ENCODE measurements around the gene COX6B2. TPM values are rescaled to one million over a fixed set of nuclear protein-coding genes. Genes with fewer than 3 reads are reported as not detected.

COX6B2 gene
- total and polyA plus RNA-seq, 2 donors (not counting 3 experiments of a cell fraction or from before 2014, with no cell fraction given): not detected

DNA sequence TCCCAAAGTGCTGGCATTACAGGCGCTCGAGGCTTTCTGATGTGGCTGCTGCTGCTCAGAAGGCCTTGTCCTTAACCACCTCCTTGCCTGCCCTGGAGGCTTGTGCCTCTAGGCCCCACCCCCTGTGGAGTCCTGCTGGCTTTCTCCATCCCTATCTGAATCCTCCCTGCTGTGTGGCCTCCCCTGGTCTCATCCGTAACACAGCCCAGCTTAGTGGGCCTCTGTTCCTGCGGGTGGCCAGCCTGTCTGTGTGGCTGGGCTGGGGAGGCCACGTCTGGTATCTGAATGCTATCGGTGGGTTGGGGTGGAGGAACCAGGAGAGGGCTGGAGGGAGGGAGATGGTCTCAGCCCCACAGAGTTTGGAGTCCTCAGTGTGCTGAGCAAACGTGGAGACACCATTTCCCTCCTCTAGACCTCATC lies 36.0 kb upstream of the COX6B2 start:
- no peak for TF ChIP-seq GATA2 (IDR thresholded peaks at IDR 0.05; ENCODE audit: insufficient read depth, insufficient read length, low read depth, low read length)
- no peak for TF ChIP-seq MYC (IDR thresholded peaks at IDR 0.05; ENCODE audit: low read depth, low read length)
- no peak for TF ChIP-seq POLR2AphosphoS5 (IDR thresholded peaks at IDR 0.05; ENCODE audit: insufficient read depth, low read depth, low read length)
- TF ChIP-seq, protein P1, sequence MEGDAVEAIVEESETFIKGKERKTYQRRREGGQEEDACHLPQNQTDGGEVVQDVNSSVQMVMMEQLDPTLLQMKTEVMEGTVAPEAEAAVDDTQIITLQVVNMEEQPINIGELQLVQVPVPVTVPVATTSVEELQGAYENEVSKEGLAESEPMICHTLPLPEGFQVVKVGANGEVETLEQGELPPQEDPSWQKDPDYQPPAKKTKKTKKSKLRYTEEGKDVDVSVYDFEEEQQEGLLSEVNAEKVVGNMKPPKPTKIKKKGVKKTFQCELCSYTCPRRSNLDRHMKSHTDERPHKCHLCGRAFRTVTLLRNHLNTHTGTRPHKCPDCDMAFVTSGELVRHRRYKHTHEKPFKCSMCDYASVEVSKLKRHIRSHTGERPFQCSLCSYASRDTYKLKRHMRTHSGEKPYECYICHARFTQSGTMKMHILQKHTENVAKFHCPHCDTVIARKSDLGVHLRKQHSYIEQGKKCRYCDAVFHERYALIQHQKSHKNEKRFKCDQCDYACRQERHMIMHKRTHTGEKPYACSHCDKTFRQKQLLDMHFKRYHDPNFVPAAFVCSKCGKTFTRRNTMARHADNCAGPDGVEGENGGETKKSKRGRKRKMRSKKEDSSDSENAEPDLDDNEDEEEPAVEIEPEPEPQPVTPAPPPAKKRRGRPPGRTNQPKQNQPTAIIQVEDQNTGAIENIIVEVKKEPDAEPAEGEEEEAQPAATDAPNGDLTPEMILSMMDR (IDR thresholded peaks at IDR 0.05; ENCODE audit: extremely low read depth in 1 of 2, insufficient read depth in 1 of 2, low read depth in 1 of 2, low read length in 2 of 2): no peak
- no peak for TF ChIP-seq POLR2A (IDR thresholded peaks at IDR 0.05; ENCODE audit: low read depth, low read length)
- no peak for TF ChIP-seq EZH2 (IDR thresholded peaks at IDR 0.05; ENCODE audit: borderline replicate concordance, low read depth, low read length, severe bottlenecking)
- no peak for TF ChIP-seq JUN (IDR thresholded peaks at IDR 0.05; ENCODE audit: borderline replicate concordance, insufficient read depth, insufficient read length, low read depth)
- no peak for TF ChIP-seq FOS (IDR thresholded peaks at IDR 0.05; ENCODE audit: borderline replicate concordance, insufficient read depth, low read length)
- no peak for TF ChIP-seq MAX (IDR thresholded peaks at IDR 0.05; ENCODE audit: insufficient read depth, insufficient read length)
- no peaks in the 10 kb centered on the region for H3K27me3 ChIP-seq (ENCODE audit: control insufficient read depth in 2 of 2, insufficient read depth in 2 of 2, low read length in 2 of 2)
- no peaks in the 10 kb centered on the region for H3K9me1 ChIP-seq (replicated peaks; ENCODE audit: control insufficient read depth, extremely low read depth, insufficient read depth, low read length)
- H3K79me2 ChIP-seq (ENCODE audit: control insufficient read depth, insufficient read depth, low read length): peaks cover 41% of the 10 kb centered on the region
- H3K27ac ChIP-seq (ENCODE audit: insufficient read depth, low read depth, low read length): no peak overlapping the region
- H3K4me1 ChIP-seq (ENCODE audit: control insufficient read depth, extremely low read depth, insufficient read depth, low read length): peaks cover 20% of the 10 kb centered on the region
- no peak overlapping the region for H3K9ac ChIP-seq (replicated peaks; ENCODE audit: extremely low read depth, insufficient read depth, low read length)
- no peak overlapping the region for H3K4me3 ChIP-seq (replicated peaks in 1 of 3; ENCODE audit: insufficient read depth in 1 of 3, low read depth in 1 of 3, low read length in 3 of 3)
- no peak overlapping the region for H3K4me2 ChIP-seq (ENCODE audit: insufficient read depth, low read length)
- ChIA-PET POLR2A (interaction anchor here (0.6 to 1.4 kb wide), 2 partner anchors 17 to 247 kb away, joined by 3 to 5 read pairs; partner anchors contain the start of gene UBE2S), CTCF (interaction anchor here (1.1 to 1.9 kb wide), 2 partner anchors 89 to 98 kb away, joined by 3 to 8 read pairs; no protein-coding TSS in a partner anchor)
- H3K9me3 ChIP-seq (replicated peaks; ENCODE audit: control insufficient read depth, insufficient read depth, low read length): no peaks in the 10 kb centered on the region
- peaks cover 4% of the 10 kb centered on the region for H4K20me1 ChIP-seq (replicated peaks; ENCODE audit: control insufficient read depth, extremely low read depth, insufficient read depth, low read length)
- FAIRE-seq (peak; percentile 18), DNase-seq (ENCODE audit: low read depth, low spot score) (no peak)
- no TSS peak for BruUV-seq (replicated peaks)
- intact Hi-C loops (cut with micrococcal nuclease) (no loop called here), dilution Hi-C loops (cut with MboI; ENCODE audit: extremely low pct_ligation_motif_present, low sequenced_read_pairs) (no loop called here)
- H3K36me3 ChIP-seq (ENCODE audit: control insufficient read depth in 2 of 2, extremely low read depth in 1 of 2, insufficient read depth in 2 of 2, low read length in 2 of 2): peaks cover 14 to 30% of the 10 kb centered on the region in 2 experiments
- no peak overlapping the region for H2AFZ ChIP-seq (ENCODE audit: low read depth, low read length)
